Activated CD8-positive, alpha-beta T cell treated with anti-CD3 and anti-CD28 coated beads, Interleukin-2, amount 10 ng/mL, durations not matched to agents 7 days and 5 days (primary cell): ENCODE results near the gene GNG2. TPM values are rescaled to one million over a fixed set of nuclear protein-coding genes. Genes with fewer than 3 reads are reported as not detected.

ENCODE experiments used
- ATAC-seq: fragments of 150-1000 bp; cut with Tn5 transposase; one replicate; pipeline ENCODE4 v1.10.0; 2021; ENCODE audit warnings: moderate library complexity
- CTCF ChIA-PET: fragments of 350-600 bp; sonication (Branson Sonifier 250); formaldehyde crosslinking; loops from one replicate; lab custom pipeline; 2021; ENCODE audit warnings: antibody characterized with exemption; lab: Charles Lee
- POLR2A ChIA-PET: fragments of 350-600 bp; sonication (Branson Sonifier 250); formaldehyde crosslinking; loops from one replicate; lab custom pipeline; 2021; ENCODE audit warnings: antibody characterized with exemption; lab: Charles Lee
- DNase-seq: peaks from one replicate; pipeline ENCODE4 v3.0.0-alpha.2; 2020
- H3K27ac Mint-ChIP-seq: one replicate; pipeline ENCODE4 v1.8.0; 2021; ENCODE audit warnings: mild to moderate bottlenecking, mixed read lengths
- H3K27me3 Mint-ChIP-seq: one replicate; pipeline ENCODE4 v1.8.0; 2021; ENCODE audit warnings: low read depth, mixed read lengths
- H3K36me3 Mint-ChIP-seq: one replicate; pipeline ENCODE4 v1.8.0; 2021; ENCODE audit warnings: low read depth, mixed read lengths
- H3K4me1 Mint-ChIP-seq: one replicate; pipeline ENCODE4 v1.8.0; 2021; ENCODE audit warnings: low read depth, mixed read lengths
- H3K4me3 Mint-ChIP-seq: one replicate; pipeline ENCODE4 v1.8.0; 2021; ENCODE audit warnings: mild to moderate bottlenecking, mixed read lengths
- H3K9me3 Mint-ChIP-seq: one replicate; pipeline ENCODE4 v1.8.0; 2022; ENCODE audit warnings: mixed read lengths; ENCODE audit not compliant: insufficient read depth
- total RNA-seq, 2 experiments: library from RNA; stranded (reverse); gene quantifications; one replicate each; pipeline ENCODE4 v1.2.3, GENCODE V29; 2021

GNG2 gene
- 100 to 1,000 TPM; 293 to 302 TPM for total RNA-seq

DNA sequence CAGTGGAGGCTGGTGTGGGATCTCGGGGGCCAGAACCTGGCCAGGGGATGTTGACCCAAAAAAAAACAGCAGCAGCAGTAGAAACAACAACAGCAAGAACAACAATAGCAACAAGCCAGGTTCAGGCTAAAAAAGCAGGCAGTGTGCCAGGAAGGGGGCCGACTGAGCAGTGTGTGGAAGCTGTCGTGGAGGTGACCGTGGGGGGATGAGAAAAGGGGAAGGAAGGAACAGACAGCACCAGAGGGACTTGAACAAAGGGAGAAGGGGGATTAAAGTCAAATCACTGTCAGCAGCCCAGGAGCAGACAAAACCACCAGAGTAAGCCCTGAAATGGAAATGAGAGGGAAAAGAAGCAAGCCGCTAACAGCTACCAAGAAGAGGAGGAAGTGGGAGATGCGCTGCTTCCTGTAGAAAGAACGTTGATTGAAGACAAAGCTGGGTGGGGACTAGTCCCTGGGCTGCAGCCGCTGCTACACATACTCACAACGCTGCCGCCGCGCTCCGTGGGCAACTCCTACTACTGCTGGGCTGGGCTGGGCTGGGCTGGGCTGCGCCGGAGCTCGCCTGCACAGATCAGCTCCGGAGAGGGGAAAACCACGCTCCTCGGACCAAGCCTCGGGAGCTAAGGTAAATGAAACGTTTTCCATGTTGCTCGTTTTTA lies at the start of gene GNG2:
GNG2 (plus strand) TSS at position 449 of the 661 bp plus-strand sequence. CDS start 90,067 bp downstream, outside the sequence.
- DNase-seq: peak; percentile 93
- peak; percentile 97 for ATAC-seq
- peak within 1 kb of the TSS; percentile 96 for H3K4me3 Mint-ChIP-seq
- H3K9me3 Mint-ChIP-seq: peaks cover 6% of the 10 kb centered on the region
- peaks cover 48% of the 10 kb centered on the region for H3K4me1 Mint-ChIP-seq
- H3K27ac Mint-ChIP-seq: peak within 1 kb of the TSS; percentile 95
- H3K36me3 Mint-ChIP-seq: peaks cover 45% of the 10 kb centered on the region
- ChIA-PET POLR2A (interaction anchor here (0.9 to 13.4 kb wide), 18 partner anchors 10 to 882 kb away, joined by 3 to 366 read pairs (median 6); partner anchors contain the start of gene PTGER2), CTCF (interaction anchor here (1.4 to 4.2 kb wide), 9 partner anchors 9 to 119 kb away, joined by 3 to 47 read pairs (median 8); no protein-coding TSS in a partner anchor)
- no peaks in the 10 kb centered on the region for H3K27me3 Mint-ChIP-seq

DNA sequence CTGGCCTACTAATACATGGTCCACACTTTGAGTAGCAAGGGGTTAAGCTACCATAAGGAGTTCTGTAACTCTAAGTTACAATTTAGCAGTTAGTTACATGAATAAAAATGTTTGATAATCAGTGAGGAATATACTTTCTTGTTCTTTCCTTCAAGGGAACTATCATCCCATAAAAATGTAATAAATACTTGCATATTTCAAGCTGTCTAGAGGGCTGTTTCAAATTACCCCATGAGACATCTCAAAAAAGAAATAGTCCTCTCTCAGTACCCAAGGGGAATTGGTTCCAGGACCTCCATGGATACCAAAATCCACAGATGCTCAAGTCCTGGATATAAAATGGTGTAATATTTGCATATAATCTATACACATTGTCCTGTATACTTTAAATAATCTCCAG lies 48.7 kb upstream of the GNG2 start:
- peaks cover 2% of the 10 kb centered on the region for H3K27me3 Mint-ChIP-seq
- peaks cover 5% of the 10 kb centered on the region for H3K9me3 Mint-ChIP-seq
- POLR2A ChIA-PET: interaction anchor here (1.2 kb wide), 1 partner anchor 35 kb away, joined by 3 read pairs; no protein-coding TSS in a partner anchor
- DNase-seq: no peak
- H3K27ac Mint-ChIP-seq: no peak overlapping the region
- no peak overlapping the region for H3K4me3 Mint-ChIP-seq
- H3K4me1 Mint-ChIP-seq: no peaks in the 10 kb centered on the region
- no peaks in the 10 kb centered on the region for H3K36me3 Mint-ChIP-seq
- no peak for ATAC-seq
- CTCF ChIA-PET: no interaction called here

DNA sequence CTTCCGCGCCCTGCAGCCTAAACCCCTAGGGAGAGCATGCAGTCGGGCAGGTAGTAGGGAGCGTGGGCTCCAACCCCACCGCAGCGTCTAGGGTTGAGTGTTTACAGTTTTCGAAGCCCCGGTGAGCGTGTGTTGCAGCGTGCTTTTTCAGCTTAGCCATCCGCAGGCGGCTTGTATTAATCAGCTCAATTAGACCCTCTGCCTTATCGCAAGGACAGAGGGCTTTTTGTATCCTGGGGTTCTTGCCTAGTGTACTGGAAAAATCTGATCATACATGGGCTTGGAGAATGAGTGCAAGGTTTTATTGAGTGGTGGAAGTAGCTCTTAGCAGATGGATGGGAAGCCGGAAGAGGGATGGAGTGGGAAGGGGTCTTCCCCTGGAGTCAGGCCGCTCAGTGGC lies 44.4 kb upstream of the GNG2 start:
- H3K27ac Mint-ChIP-seq: no peak overlapping the region
- POLR2A ChIA-PET: no interaction called here
- H3K4me1 Mint-ChIP-seq: no peaks in the 10 kb centered on the region
- no peaks in the 10 kb centered on the region for H3K9me3 Mint-ChIP-seq
- H3K4me3 Mint-ChIP-seq: no peak overlapping the region
- no peak for ATAC-seq
- CTCF ChIA-PET: no interaction called here
- H3K36me3 Mint-ChIP-seq: no peaks in the 10 kb centered on the region
- peaks cover 5% of the 10 kb centered on the region for H3K27me3 Mint-ChIP-seq
- DNase-seq: no peak

DNA sequence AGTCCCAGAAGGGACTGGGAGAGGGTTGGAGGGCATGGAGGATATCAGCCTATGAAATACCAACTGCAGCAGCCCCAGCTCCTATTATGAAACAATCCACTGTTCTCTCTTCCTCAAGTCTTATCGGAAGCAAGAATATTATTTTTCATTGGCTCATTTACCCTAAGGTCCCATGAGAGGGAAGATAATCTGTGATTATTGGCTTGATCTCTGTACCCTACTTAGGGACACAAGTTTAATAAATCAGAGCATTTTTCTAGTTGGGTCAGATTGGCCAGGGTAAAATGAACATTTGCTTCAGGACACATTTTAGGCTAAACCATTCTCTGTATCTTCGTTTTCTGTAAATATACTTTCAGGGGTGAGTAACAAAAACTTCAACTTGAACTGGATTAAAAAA lies 43.1 kb upstream of the GNG2 start:
- CTCF ChIA-PET: no interaction called here
- no peaks in the 10 kb centered on the region for H3K36me3 Mint-ChIP-seq

DNA sequence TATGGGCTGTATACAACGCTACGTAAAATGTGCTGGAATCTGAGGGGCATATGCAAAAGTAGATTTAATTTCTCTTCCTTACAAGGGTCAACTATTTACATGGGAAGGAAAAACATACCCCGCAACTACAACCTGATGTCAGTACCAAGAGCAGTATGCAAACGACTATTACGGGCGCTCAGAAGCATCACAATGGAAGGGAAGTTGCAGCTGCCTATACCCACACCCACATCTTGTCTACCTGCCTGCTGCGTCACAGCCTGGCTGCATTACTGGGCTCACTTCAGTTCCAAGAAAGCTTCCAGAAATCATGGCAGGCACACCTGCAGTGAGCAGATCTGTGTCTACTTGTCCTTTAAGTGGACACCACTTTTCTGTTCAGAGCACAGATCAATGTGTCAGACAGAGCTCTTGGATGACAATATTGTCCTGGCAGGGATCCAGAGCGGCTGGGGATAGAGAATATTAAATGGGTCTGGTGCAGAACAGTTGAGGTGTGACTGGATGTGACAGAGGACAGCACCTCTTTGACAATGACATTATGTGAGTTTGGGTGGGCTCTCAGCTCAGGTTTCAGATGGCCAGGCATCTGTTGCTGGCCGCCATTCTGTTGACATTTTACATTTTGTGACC lies 41.5 kb upstream of the GNG2 start:
- Mint-ChIP-seq H3K36me3 (no peaks in the 10 kb centered on the region), H3K27me3 (peaks cover 7% of the 10 kb centered on the region), H3K4me3 (no peak overlapping the region), H3K4me1 (no peaks in the 10 kb centered on the region), H3K9me3 (no peaks in the 10 kb centered on the region), H3K27ac (no peak overlapping the region)
- POLR2A ChIA-PET: interaction anchor here (1.2 kb wide), 1 partner anchor 9 kb away, joined by 3 read pairs; no protein-coding TSS in a partner anchor
- CTCF ChIA-PET: no interaction called here
- ATAC-seq (no peak), DNase-seq (no peak)

More for the DNA sequence above, 43.1 kb upstream of the GNG2 start:
- H3K4me3 Mint-ChIP-seq: no peak overlapping the region
- no peaks in the 10 kb centered on the region for H3K9me3 Mint-ChIP-seq
- H3K4me1 Mint-ChIP-seq: no peaks in the 10 kb centered on the region
- no peak overlapping the region for H3K27ac Mint-ChIP-seq
- no peak for ATAC-seq
- POLR2A ChIA-PET: no interaction called here
- no peak for DNase-seq
- H3K27me3 Mint-ChIP-seq: peaks cover 5% of the 10 kb centered on the region

DNA sequence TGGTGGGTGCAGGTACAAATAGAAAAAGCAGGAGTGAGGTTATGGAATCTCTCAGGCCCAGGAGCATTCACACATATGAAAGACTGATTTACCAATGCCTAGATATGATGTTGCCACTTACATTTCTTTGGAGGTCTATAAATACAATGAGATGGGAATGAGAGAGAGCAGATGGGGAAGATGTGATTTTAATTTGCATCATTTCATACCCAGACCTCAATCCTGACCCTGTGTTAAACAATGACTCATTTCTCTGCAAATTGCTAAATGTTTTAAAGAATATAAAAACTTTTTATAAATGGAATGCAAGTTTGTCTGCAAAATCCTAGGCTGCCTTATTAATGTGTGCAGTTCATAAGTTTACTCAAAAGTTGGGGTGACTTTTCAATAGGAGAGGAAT lies 38.6 kb upstream of the GNG2 start:
- CTCF ChIA-PET: no interaction called here
- DNase-seq (no peak), ATAC-seq (no peak)
- H3K27ac Mint-ChIP-seq: no peak overlapping the region
- POLR2A ChIA-PET: no interaction called here
- H3K27me3 Mint-ChIP-seq: peaks cover 7% of the 10 kb centered on the region
- H3K4me1 Mint-ChIP-seq: no peaks in the 10 kb centered on the region
- H3K4me3 Mint-ChIP-seq: no peak overlapping the region
- no peaks in the 10 kb centered on the region for H3K36me3 Mint-ChIP-seq
- H3K9me3 Mint-ChIP-seq: no peaks in the 10 kb centered on the region

DNA sequence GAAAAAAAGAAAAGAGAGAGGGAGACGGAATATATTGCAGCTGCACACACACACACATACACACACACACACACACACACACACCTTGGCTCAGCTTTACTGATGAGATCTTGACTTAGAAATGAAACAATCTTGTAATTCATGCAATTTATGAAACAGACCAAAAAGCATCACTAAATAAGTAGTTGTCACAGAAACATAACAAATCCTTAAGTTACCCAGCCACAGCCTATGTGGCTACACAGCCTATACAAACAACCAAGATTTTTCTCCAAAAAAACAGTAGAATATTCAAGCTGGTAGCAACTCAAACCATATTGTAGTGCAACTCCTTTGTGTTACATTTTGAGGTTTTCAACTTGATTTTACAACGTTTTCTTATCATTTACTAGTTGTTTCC lies 37.9 kb upstream of the GNG2 start:
- no peaks in the 10 kb centered on the region for H3K4me1 Mint-ChIP-seq
- H3K9me3 Mint-ChIP-seq: no peaks in the 10 kb centered on the region
- H3K4me3 Mint-ChIP-seq: no peak overlapping the region
- CTCF ChIA-PET: interaction anchor here (1.8 kb wide), 1 partner anchor 156 kb away, joined by 4 read pairs; no protein-coding TSS in a partner anchor
- POLR2A ChIA-PET: no interaction called here
- DNase-seq: no peak
- H3K27ac Mint-ChIP-seq: no peak overlapping the region
- no peak for ATAC-seq
- peaks cover 7% of the 10 kb centered on the region for H3K27me3 Mint-ChIP-seq
- H3K36me3 Mint-ChIP-seq: no peaks in the 10 kb centered on the region

DNA sequence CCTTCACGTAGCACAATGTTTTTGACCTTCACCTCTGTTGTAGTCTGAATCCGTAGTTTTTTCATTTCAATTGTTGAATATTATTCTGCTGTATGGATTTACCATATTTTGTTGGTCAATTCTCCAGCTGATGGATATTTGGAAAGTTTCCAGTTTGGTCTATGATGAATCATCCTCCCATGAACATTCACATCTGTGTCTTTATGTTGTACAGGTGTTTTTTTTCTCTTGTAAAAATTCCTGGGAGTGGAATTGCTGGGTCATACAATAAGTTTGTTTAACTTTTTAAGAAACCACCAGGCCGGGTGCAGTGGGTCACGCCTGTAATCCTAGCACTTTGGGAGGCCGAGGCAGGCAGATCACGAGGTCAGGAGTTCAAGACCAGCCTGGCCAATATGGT lies 36.7 kb upstream of the GNG2 start:
- H3K27me3 Mint-ChIP-seq: peaks cover 9% of the 10 kb centered on the region
- no peak overlapping the region for H3K4me3 Mint-ChIP-seq
- H3K9me3 Mint-ChIP-seq: no peaks in the 10 kb centered on the region
- no peaks in the 10 kb centered on the region for H3K4me1 Mint-ChIP-seq
- no peak for DNase-seq
- POLR2A ChIA-PET: interaction anchor here (0.5 kb wide), 1 partner anchor 88 kb away, joined by 3 read pairs; no protein-coding TSS in a partner anchor
- CTCF ChIA-PET: interaction anchor here (1.8 kb wide), 1 partner anchor 155 kb away, joined by 4 read pairs; no protein-coding TSS in a partner anchor
- H3K27ac Mint-ChIP-seq: no peak overlapping the region
- no peaks in the 10 kb centered on the region for H3K36me3 Mint-ChIP-seq
- no peak for ATAC-seq

DNA sequence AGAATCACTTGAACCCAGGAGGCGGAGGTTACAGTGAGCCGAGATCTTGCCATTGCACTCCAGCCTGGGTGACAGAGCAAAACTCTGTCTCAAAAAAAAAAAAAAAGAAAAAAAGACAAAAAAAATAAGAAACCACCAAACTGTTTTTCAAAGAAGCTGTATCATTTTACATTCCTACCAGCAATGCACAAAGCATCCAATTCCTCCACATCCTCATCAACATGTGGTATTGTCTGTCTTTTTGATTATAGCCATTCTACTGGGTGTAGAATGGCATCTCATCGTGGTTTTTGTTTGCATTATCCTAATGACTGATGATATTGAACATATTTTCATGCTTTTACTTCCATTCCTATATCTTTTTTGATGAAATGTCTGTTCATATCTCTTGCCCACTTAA lies 36.2 kb upstream of the GNG2 start:
- ATAC-seq: no peak
- DNase-seq: no peak
- Mint-ChIP-seq H3K4me1 (no peaks in the 10 kb centered on the region), H3K27me3 (peaks cover 9% of the 10 kb centered on the region), H3K36me3 (no peaks in the 10 kb centered on the region), H3K27ac (no peak overlapping the region), H3K9me3 (no peaks in the 10 kb centered on the region), H3K4me3 (no peak overlapping the region)
- ChIA-PET CTCF (interaction anchor here (1.8 kb wide), 1 partner anchor 154 kb away, joined by 4 read pairs; no protein-coding TSS in a partner anchor), POLR2A (interaction anchor here (0.5 kb wide), 1 partner anchor 87 kb away, joined by 3 read pairs; no protein-coding TSS in a partner anchor)

DNA sequence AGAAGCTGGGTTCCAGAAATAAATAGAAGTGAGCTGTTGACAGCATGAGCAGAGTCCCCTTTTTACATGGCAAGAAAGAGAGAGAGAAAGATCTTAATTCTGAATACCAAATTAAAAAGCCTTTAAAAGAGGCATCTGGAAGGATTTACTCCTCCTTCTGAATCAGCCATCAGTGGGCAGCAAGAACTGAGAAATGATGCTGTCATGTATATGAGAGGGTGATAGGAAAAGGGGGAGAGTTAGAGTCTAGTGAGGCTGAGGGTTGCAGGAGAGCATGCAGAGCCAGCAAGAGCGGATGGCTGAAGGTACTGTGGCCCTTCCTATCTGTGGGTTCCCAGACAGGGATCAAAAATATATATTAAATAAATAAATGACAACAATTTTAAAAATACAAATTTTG lies 34.5 kb upstream of the GNG2 start:
- ChIA-PET POLR2A (no interaction called here), CTCF (interaction anchor here (1.2 kb wide), 1 partner anchor 9 kb away, joined by 3 read pairs; no protein-coding TSS in a partner anchor)
- H3K4me3 Mint-ChIP-seq: no peak overlapping the region
- no peaks in the 10 kb centered on the region for H3K9me3 Mint-ChIP-seq
- H3K27me3 Mint-ChIP-seq: peaks cover 4% of the 10 kb centered on the region
- H3K4me1 Mint-ChIP-seq: no peaks in the 10 kb centered on the region
- H3K36me3 Mint-ChIP-seq: no peaks in the 10 kb centered on the region
- DNase-seq (no peak), ATAC-seq (no peak)
- H3K27ac Mint-ChIP-seq: no peak overlapping the region

DNA sequence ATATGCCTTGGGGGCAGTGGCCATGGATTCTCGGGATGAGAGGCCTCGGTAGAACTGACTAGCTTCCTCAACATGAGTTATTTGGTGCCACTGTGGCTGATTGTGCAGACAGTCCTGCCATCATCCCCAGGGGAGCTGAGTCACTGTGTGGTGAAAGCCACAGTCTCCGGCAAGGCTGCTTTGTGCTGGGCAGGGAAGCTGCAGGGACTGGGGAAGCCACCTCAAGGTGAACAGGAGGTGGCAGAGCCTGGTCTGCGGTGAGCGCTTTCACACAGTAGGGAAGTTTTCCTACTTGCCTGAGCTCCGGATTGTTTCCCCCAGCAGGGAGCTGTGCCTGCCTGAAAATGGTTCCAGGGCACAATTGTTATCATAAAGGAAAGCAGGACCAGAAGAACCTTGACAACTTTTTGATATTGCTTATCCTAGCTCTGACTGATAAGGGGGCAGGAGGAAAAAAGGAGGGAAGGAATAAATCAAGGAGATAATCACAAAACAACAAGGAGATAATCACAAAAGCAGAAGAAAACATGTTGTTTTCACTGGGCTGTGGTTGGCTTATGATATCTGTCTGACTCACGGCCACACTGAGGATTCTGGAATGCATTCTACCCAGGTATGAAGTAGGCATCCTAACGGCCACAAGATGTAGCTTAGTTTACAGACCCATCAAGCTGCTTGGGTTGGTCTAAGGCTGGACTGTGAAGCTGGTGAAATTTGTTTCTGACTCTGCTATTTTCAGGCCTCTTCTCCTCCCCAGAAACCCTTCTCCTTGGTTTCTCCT lies 32.2 kb upstream of the GNG2 start:
- Mint-ChIP-seq H3K36me3 (peaks cover 2% of the 10 kb centered on the region), H3K27me3 (peaks cover 4% of the 10 kb centered on the region)

More for the DNA sequence above, 32.2 kb upstream of the GNG2 start:
- no peak overlapping the region for H3K4me3 Mint-ChIP-seq
- DNase-seq (peak; percentile 80), ATAC-seq (peak; percentile 99)
- POLR2A ChIA-PET: interaction anchor here (0.5 to 3.3 kb wide), 6 partner anchors 9 to 96 kb away, joined by 3 to 12 read pairs (median 3); partner anchors contain the start of gene GNG2
- CTCF ChIA-PET: interaction anchor here (0.9 to 3.0 kb wide), 8 partner anchors 11 to 152 kb away, joined by 3 to 21 read pairs (median 4); partner anchors contain the start of gene GNG2
- no peaks in the 10 kb centered on the region for H3K4me1 Mint-ChIP-seq
- no peaks in the 10 kb centered on the region for H3K9me3 Mint-ChIP-seq
- no peak overlapping the region for H3K27ac Mint-ChIP-seq
